Epithelial cell of proximal tubule (primary cell): ENCODE data around the gene BANF1. TPM values are rescaled to one million over a fixed set of nuclear protein-coding genes. Genes with fewer than 3 reads are reported as not detected.

Experiments used
- DNase-seq: peaks from one replicate; pipeline ENCODE4 v3.0.0-alpha.2; 2011; ENCODE audit warnings: low read depth
- H3K4me3 ChIP-seq: 2 replicates; pipeline ENCODE4 v1.5.1; 2011; ENCODE audit warnings: low read depth, mild to moderate bottlenecking, low read length
- CTCF ChIP-seq: conservative IDR thresholded peaks from 2 replicates; pipeline ENCODE4 v1.5.1; 2012; ENCODE audit warnings: low read depth, mild to moderate bottlenecking, low read length
- total RNA-seq: library from RNA; depleted of rRNA; stranded (reverse); fragments of >200 nt; gene quantifications from 2 replicates; pipeline ENCODE4 v1.2.3, GENCODE V29; 2015

BANF1 gene
- 144 and 192 TPM in 2 replicates for total RNA-seq

- no peak for TF ChIP-seq CTCF
- DNase-seq = peak; percentile 91
- peak within 1 kb of the TSS; percentile 92 for H3K4me3 ChIP-seq
These were observed at the start of gene BANF1, which contains the start of gene EIF1AD for GRCh38 chr11:66001942-66002647. TSS of gene BANF1 (plus strand) at chr11:66002503. CDS start at chr11:66003251, 748 bp downstream. TSS of gene EIF1AD (minus strand) at chr11:66002157. CDS start at chr11:66000389, 1,768 bp downstream.

GRCh38 chr11:65953471-65953870 is 48.8 kb upstream of the BANF1 start:
- no peak for DNase-seq
- TF ChIP-seq CTCF = no peak
- H3K4me3 ChIP-seq = no peak overlapping the region

GRCh38 chr11:65954771-65955170 is 47.5 kb upstream of the BANF1 start:
- H3K4me3 ChIP-seq = no peak overlapping the region
- TF ChIP-seq CTCF = no peak
- no peak for DNase-seq

- DNase-seq = no peak
- no peak for TF ChIP-seq CTCF
- H3K4me3 ChIP-seq = no peak overlapping the region
These were observed 44.0 kb upstream of the BANF1 start for GRCh38 chr11:65958291-65958690.

GRCh38 chr11:65958774-65959420 is 43.4 kb upstream of the BANF1 start:
- no peak for TF ChIP-seq CTCF
- no peak for DNase-seq
- no peak overlapping the region for H3K4me3 ChIP-seq

GRCh38 chr11:65960824-65961266 is 41.5 kb upstream of the BANF1 start:
- no peak for TF ChIP-seq CTCF
- no peak for DNase-seq
- peak overlapping the region; percentile 75 for H3K4me3 ChIP-seq
